Nephron (organoid): ENCODE data around the gene ATL1.

Source experiments
- H3K27ac Mint-ChIP-seq, 3 experiments: 2 replicates each; pipeline ENCODE4 v1.8.0; 2020; ENCODE audit warnings: mixed read lengths in 3 of 3, mild to moderate bottlenecking in 2 of 3, moderate library complexity in 1 of 3
- H3K27me3 Mint-ChIP-seq: 2 replicates; pipeline ENCODE4 v1.8.0; 2021; ENCODE audit warnings: low read depth, mild to moderate bottlenecking, moderate library complexity, mixed read lengths
- H3K36me3 Mint-ChIP-seq: 2 replicates; pipeline ENCODE4 v1.8.0; 2020; ENCODE audit warnings: low read depth, mixed read lengths
- H3K4me1 Mint-ChIP-seq: 2 replicates; pipeline ENCODE4 v1.8.0; 2020; ENCODE audit warnings: mixed read lengths
- H3K4me3 Mint-ChIP-seq, 3 experiments: 2 replicates each; pipeline ENCODE4 v1.8.0; 2020; ENCODE audit warnings: mild to moderate bottlenecking in 3 of 3, mixed read lengths in 3 of 3, moderate library complexity in 2 of 3
- H3K9me3 Mint-ChIP-seq: 2 replicates; pipeline ENCODE4 v1.8.0; 2020; ENCODE audit warnings: mixed read lengths
- CTCF ChIP-seq, 3 experiments: fragments of 200-600 bp; sonication (generic); IDR thresholded peaks; one replicate each; pipeline ENCODE4 v1.5.0; 2021; ENCODE audit warnings: antibody characterized with exemption in 3 of 3; ENCODE audit not compliant: unreplicated experiment in 3 of 3

Gene ATL1

GRCh38 chr14:50600849-50601248 is 40.9 kb downstream of the ATL1 start:
- Mint-ChIP-seq H3K4me3 (no peak overlapping the region), H3K27ac (no peak overlapping the region), H3K27me3 (no peaks in the 10 kb centered on the region), H3K36me3 (no peaks in the 10 kb centered on the region), H3K4me1 (peaks cover 4% of the 10 kb centered on the region), H3K9me3 (no peaks in the 10 kb centered on the region)
- TF ChIP-seq CTCF (IDR thresholded peaks at IDR 0.05; ENCODE audit: unreplicated experiment in 3 of 3): no peak

- TF ChIP-seq CTCF (IDR thresholded peaks at IDR 0.05; ENCODE audit: unreplicated experiment in 3 of 3): no peak
- no peaks in the 10 kb centered on the region for H3K27me3 Mint-ChIP-seq
- no peak overlapping the region for H3K27ac Mint-ChIP-seq
- H3K36me3 Mint-ChIP-seq: no peaks in the 10 kb centered on the region
- H3K4me3 Mint-ChIP-seq: no peak overlapping the region
- peaks cover 7% of the 10 kb centered on the region for H3K4me1 Mint-ChIP-seq
- no peaks in the 10 kb centered on the region for H3K9me3 Mint-ChIP-seq
Measured at GRCh38 chr14:50601394-50601793, 41.4 kb downstream of the ATL1 start.

GRCh38 chr14:50602035-50602434 is 42.1 kb downstream of the ATL1 start:
- H3K9me3 Mint-ChIP-seq: no peaks in the 10 kb centered on the region
- H3K4me3 Mint-ChIP-seq: no peak overlapping the region
- H3K27me3 Mint-ChIP-seq: no peaks in the 10 kb centered on the region
- no peaks in the 10 kb centered on the region for H3K36me3 Mint-ChIP-seq
- peaks cover 7% of the 10 kb centered on the region for H3K4me1 Mint-ChIP-seq
- no peak for TF ChIP-seq CTCF (IDR thresholded peaks at IDR 0.05; ENCODE audit: unreplicated experiment in 3 of 3)
- no peak overlapping the region for H3K27ac Mint-ChIP-seq

- Mint-ChIP-seq H3K9me3 (no peaks in the 10 kb centered on the region), H3K27ac (no peak overlapping the region), H3K27me3 (no peaks in the 10 kb centered on the region), H3K4me3 (no peak overlapping the region), H3K4me1 (peaks cover 7% of the 10 kb centered on the region), H3K36me3 (no peaks in the 10 kb centered on the region)
- TF ChIP-seq CTCF (IDR thresholded peaks at IDR 0.05; ENCODE audit: unreplicated experiment in 3 of 3): no peak
Measured at GRCh38 chr14:50603565-50603964, 43.6 kb downstream of the ATL1 start.

- no peaks in the 10 kb centered on the region for H3K9me3 Mint-ChIP-seq
- H3K4me1 Mint-ChIP-seq: peaks cover 10% of the 10 kb centered on the region
Measured at GRCh38 chr14:50605766-50606165, 45.8 kb downstream of the ATL1 start.

More at GRCh38 chr14:50605766-50606165, 45.8 kb downstream of the ATL1 start:
- no peaks in the 10 kb centered on the region for H3K36me3 Mint-ChIP-seq
- H3K27ac Mint-ChIP-seq: peak overlapping the region; percentile 3 to 29 (median 15)
- no peak for TF ChIP-seq CTCF (IDR thresholded peaks at IDR 0.05; ENCODE audit: unreplicated experiment in 3 of 3)
- H3K27me3 Mint-ChIP-seq: no peaks in the 10 kb centered on the region
- H3K4me3 Mint-ChIP-seq: no peak overlapping the region
